Ramos (cell line): ENCODE data around the gene ZNRF4.

ENCODE experiments used
- in situ Hi-C: fragments of 300-500 bp; cut with MboI; formaldehyde crosslinking; loops from one replicate; pipeline ENCODE4 v1.14.3; 2022; ENCODE audit warnings: low sequenced_read_pairs; ENCODE audit not compliant: unreplicated experiment

Gene ZNRF4

DNA sequence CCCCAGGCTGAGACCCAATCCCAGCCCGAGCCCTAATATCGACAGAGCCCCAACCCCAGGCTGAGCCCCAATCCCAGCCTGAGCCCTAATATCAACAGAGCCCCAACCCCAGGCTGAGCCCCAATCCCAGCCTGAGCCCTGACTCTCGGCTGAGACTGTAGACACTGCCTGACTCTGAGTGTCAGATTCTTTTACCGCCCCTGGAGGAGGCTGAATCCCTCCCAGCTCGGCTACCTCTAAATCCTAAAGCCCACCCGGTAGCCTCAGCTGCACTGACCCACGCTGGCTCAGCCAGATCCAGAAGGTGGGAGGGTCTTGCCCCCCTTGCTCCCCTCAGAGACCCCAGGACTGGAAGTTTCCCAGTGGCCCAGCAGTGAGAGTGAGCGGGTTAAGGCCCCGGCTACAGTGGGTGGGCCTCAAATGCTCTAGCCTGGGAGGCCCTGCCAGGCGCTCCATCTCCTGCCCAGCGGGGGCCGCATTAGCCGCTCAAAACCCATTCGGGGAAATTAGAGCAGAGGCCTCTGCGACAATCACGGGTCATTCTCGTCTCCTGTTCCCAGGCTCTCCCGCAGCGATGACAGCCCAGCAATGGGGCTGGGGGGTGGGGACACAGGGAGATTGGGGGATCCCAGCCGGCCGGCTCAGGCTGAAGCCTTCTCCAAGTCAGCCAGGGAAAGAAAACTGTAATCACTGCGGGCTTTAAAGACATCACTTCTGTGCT lies 43.8 kb downstream of the ZNRF4 start:
- in situ Hi-C loops: no loop called here

DNA sequence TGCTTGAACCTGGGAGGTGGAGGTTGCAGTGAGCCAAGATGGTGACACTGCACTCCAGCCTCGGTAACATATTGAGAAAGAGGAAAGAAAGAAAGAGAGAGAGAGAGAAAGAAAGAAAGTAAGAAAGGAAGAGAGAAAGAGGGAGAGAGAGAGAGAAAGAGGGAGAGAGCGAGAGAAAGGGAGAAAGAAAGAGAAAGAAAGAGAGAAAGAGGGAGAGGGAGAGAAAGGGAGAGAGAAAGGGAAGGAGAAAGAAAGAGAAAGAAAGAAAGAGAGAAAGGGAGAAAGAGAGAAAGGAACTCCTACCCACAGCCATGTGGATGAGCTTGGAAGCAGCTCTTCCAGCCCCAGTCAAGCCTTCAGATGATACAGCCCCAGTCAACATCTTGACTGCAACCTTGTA lies 46.7 kb downstream of the ZNRF4 start:
- in situ Hi-C loops: no loop called here

DNA sequence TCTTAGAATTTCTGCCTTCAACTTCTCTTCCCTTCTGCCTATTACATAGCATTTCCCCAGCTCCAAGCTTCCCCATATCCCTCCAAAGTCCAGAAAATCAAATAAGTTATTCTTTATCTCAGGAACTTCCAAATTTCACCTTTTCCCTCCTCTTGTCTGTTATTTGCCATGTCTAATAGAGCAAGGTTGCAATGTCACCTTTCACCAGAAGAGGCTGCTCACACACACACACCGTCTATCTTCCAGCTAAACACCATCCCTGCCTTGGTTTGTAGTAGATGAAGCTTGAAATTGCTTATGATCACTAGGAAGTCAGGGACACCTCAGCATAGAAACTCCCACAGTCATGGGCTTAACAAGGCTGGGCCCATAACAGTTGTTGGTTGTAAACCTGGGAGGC lies 48.4 kb downstream of the ZNRF4 start:
- in situ Hi-C loops: no loop called here

DNA sequence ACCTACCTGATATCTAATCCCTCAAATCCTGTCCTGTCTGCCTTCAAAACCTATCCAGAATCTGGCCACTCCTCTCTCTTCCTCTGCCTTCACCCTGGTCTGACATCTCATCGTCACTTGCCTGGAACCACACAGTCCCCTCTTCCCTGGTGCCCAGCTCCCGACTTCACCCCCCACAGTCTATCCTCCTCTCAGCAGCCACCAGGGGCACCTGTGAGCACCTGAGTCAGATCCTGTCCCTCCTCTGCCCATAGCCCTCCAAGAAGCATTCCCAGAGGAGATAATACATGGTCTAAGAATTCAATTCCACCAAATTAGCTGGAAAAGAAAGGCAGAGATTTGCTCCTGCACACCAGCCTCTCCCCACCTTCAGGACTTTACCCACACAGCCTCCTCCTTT lies 48.9 kb downstream of the ZNRF4 start:
- in situ Hi-C loops: no loop called here
